WI38 (cell line): ENCODE measurements around the gene FBXL5.

ENCODE experiments used
- H3K4me3 ChIP-seq: 2 replicates; pipeline ENCODE4 v1.5.1; 2011; ENCODE audit warnings: low read depth, mild to moderate bottlenecking, control low read depth, low read length
- TF ChIP-seq, protein P1 (sequence below): IDR thresholded peaks from 2 replicates; pipeline ENCODE4 v1.5.1; 2012; ENCODE audit warnings: low read depth, mild to moderate bottlenecking, control low read depth, low read length

FBXL5 gene

DNA sequence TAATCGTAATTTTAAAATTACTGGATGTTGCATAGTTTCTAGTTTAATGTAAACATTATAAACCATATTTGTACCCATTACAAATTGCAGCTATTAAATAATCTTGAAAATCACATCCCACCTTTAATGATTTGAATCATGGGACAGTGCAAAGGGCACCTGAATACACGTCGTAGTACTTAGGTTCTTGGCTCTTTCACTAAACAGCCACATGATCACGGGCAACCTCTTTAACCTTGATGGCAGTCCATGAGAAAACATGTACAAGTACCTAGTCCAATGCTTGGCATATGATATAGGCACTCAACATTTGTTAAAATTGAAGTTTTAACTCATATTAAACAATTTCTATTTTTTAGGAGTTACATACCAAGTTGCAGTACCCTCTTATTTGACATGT is 11.8 kb upstream of the FBXL5 start:
- no peak overlapping the region for H3K4me3 ChIP-seq
- TF ChIP-seq, protein P1, sequence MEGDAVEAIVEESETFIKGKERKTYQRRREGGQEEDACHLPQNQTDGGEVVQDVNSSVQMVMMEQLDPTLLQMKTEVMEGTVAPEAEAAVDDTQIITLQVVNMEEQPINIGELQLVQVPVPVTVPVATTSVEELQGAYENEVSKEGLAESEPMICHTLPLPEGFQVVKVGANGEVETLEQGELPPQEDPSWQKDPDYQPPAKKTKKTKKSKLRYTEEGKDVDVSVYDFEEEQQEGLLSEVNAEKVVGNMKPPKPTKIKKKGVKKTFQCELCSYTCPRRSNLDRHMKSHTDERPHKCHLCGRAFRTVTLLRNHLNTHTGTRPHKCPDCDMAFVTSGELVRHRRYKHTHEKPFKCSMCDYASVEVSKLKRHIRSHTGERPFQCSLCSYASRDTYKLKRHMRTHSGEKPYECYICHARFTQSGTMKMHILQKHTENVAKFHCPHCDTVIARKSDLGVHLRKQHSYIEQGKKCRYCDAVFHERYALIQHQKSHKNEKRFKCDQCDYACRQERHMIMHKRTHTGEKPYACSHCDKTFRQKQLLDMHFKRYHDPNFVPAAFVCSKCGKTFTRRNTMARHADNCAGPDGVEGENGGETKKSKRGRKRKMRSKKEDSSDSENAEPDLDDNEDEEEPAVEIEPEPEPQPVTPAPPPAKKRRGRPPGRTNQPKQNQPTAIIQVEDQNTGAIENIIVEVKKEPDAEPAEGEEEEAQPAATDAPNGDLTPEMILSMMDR: no peak

DNA sequence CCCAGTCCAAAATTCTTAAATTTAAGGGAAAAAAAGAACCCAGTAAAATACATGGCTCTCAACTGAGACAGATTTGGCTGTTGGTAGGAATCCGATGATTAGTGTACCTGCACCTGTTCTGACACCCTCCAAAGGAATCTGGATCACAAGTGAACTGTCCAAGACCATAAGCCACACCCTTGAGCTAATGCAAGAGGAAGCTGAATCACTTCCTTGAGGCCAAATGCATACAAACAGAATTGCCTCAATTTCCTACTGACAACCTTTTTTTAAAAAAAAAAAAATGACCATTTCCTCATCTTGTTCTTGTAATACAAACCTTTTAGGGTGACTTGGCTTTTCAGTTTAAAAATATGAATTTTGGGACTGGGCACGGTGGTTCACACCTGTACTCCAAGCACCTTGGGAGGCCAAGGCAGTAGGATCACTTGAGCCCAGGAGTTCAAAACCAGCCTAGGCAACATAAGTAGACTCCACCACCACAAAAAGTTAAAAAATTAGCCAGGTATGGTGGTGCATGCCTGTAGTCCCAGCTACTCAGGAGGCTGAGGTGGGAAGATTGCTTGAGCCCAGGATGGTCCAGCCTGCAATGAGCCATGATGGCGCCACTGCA is 10.7 kb upstream of the FBXL5 start:
- TF ChIP-seq, protein P1: no peak
- no peak overlapping the region for H3K4me3 ChIP-seq

DNA sequence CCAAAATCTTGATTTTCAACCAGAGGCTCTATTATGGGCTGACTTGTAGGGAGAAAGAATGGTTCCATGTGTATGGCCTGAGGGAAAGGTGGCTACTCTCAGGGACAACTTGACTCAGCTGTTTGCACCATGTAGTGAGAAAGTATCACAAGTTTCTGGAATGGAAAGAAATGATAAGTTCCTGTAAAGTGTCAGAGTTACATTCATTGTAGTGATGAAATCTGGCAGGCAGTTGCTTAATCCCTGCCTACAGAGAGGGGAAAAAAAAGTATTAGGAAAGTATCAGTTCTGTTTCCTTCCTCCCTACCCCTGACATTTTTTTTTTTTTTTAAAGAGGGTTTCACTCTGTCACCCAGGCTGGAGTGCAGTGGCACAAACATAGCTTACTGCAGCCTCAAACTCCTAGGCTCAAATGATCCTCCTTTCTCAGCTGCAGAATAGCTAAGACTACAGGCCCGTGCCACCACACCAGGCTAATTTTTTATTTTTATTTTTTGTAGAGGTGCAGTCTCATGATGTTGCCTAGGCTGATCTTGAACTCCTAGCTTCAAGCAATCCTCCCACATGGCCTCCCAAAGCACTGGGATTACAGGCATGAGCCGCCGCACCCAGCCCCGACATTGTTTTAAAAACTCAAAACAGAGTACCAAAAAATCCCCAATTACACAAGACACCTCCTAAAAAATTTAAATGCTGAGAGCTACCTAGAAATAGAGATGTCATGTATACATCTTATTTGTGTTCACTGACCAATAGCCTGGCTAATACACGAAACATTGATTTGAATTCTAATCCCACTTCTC is 4.8 kb upstream of the FBXL5 start:
- TF ChIP-seq, protein P1: no peak
- H3K4me3 ChIP-seq: no peak overlapping the region

DNA sequence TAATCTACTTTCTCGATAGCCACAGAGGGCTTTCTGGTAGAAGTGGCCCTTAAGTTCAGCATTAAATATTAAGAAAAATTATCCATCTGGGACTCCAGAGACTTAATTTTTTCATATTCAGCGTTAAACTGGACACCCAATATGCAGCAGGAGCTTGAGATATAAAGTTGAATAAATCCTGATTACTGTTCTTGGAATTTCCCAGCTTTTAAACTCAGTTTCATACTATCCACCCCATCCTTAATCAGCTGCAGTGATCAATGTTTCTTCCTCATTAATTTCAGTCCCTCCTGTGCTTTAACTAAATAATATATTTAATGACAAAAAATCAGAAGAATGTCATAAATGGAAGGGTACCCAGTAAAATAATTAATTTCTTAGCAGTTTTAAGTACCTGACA is 3.6 kb upstream of the FBXL5 start:
- H3K4me3 ChIP-seq: no peak overlapping the region
- TF ChIP-seq, protein P1: no peak

DNA sequence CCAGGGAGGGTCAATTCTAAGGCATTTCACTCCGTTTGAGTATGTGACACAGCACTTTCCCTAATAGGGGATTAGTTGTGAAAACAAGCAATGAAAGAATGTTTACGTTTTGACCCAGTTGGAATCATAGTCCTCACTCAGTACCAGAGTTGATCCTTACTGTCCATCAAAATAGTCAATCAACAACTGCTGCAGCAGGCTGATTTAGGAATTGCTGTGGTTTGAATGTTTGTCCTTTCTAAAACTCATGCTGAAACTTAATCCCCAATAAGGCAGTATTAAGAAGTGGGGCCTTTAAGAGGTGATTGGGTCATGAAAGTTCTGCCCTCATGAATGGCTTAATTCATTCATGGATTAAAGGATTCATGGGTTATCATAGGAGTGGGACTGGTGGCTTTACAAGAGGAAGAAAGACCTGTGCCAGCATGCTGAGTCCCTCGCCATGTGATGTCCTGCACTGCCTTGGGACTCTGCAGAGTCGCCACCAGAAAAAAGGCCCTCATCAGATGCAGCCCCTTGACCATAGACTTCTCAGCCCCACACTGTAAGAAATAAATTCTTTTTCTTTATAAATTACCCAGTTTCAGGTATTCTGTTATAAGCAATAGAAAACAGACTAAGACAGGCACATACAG is 3.1 kb upstream of the FBXL5 start:
- no peak overlapping the region for H3K4me3 ChIP-seq
- TF ChIP-seq, protein P1: no peak

DNA sequence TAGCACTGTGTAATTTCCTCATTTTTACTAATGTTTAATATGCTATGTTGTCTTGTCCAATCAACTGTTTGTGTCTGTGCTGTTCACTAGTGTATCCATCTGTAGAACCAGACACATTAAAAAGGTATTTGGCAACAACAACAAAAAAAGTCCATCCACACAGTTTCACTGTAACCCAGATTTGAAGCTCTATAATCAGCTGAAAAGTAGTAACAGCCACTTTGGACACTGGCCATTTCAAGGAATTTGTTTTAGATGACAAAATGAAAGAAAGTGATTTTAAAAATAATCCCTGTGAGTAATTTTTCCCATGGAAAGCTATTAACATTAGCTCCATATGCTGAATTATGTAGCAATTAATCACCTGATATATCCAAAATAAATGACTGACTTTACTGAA is 2.2 kb upstream of the FBXL5 start:
- TF ChIP-seq, protein P1: no peak
- no peak overlapping the region for H3K4me3 ChIP-seq

DNA sequence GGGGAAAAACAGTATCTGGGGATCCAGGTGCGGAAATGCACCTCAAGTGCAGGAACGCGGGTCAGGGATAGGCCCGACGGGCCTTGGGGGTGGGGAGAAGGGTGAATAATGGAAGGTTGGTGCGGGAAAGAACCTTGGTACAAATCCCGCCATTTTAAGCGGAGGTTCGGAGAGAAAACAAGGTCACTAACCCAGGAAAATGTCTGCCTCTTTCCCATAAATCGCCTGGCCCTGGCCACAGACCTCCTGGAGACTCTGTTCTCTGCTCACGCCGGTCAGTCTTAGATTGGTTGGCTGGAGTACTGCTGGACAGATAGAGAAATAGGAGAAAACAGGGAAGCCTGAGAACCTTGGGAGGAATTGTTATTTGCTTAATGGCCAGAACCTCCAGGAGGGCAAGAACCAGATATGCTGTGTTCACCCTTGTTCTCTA is 897 bp upstream of the FBXL5 start:
- TF ChIP-seq, protein P1: no peak
- peak overlapping the region; percentile 54 for H3K4me3 ChIP-seq
